ENCODE results near the gene MDFI.

DNA sequence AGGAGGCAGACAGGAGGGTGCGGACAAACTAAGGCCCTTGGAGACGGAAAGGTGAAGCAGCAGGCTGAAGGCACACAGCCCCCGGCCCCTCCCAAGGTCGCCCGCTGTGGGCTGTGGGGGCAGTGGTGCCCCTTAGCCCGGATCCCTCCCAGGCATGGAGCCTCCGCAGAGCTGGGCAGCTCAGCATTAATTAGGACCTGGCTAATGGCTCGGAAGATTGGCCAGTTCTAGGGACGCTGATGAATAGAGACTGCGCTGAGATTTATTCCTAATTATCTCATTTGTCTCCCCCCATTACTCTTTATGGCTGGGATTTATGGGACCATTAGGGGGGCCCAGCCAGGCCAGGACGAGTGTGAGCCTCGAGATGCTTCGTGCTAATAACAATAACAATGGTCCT lies 20.4 kb downstream of the MDFI start:
- TF ChIP-seq RAD21 (IDR thresholded peaks at IDR 0.05; ENCODE audit: low read length) (no peak), EP300 (IDR thresholded peaks at IDR 0.05; ENCODE audit: borderline replicate concordance in 1 of 2, low read depth in 1 of 2, low read length in 1 of 2) (no peak), POLR2AphosphoS5 (IDR thresholded peaks at IDR 0.05; ENCODE audit: low read depth, low read length) (no peak), SIN3A (IDR thresholded peaks at IDR 0.05; ENCODE audit: borderline replicate concordance, low read depth, low read length) (no peak), EZH2phosphoT487 (IDR thresholded peaks at IDR 0.05; ENCODE audit: borderline replicate concordance, low read depth) (no peak), TAF1 (IDR thresholded peaks at IDR 0.05; ENCODE audit: borderline replicate concordance, low read depth, low read length) (no peak), RFX5 (IDR thresholded peaks at IDR 0.05; ENCODE audit: low read length) (no peak)
- TF ChIP-seq, protein P1, sequence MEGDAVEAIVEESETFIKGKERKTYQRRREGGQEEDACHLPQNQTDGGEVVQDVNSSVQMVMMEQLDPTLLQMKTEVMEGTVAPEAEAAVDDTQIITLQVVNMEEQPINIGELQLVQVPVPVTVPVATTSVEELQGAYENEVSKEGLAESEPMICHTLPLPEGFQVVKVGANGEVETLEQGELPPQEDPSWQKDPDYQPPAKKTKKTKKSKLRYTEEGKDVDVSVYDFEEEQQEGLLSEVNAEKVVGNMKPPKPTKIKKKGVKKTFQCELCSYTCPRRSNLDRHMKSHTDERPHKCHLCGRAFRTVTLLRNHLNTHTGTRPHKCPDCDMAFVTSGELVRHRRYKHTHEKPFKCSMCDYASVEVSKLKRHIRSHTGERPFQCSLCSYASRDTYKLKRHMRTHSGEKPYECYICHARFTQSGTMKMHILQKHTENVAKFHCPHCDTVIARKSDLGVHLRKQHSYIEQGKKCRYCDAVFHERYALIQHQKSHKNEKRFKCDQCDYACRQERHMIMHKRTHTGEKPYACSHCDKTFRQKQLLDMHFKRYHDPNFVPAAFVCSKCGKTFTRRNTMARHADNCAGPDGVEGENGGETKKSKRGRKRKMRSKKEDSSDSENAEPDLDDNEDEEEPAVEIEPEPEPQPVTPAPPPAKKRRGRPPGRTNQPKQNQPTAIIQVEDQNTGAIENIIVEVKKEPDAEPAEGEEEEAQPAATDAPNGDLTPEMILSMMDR (IDR thresholded peaks at IDR 0.05): no peak
- TF ChIP-seq, protein P2, sequence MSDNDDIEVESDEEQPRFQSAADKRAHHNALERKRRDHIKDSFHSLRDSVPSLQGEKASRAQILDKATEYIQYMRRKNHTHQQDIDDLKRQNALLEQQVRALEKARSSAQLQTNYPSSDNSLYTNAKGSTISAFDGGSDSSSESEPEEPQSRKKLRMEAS (IDR thresholded peaks at IDR 0.05; ENCODE audit: low read depth): no peak
- TF ChIP-seq, protein P3, sequence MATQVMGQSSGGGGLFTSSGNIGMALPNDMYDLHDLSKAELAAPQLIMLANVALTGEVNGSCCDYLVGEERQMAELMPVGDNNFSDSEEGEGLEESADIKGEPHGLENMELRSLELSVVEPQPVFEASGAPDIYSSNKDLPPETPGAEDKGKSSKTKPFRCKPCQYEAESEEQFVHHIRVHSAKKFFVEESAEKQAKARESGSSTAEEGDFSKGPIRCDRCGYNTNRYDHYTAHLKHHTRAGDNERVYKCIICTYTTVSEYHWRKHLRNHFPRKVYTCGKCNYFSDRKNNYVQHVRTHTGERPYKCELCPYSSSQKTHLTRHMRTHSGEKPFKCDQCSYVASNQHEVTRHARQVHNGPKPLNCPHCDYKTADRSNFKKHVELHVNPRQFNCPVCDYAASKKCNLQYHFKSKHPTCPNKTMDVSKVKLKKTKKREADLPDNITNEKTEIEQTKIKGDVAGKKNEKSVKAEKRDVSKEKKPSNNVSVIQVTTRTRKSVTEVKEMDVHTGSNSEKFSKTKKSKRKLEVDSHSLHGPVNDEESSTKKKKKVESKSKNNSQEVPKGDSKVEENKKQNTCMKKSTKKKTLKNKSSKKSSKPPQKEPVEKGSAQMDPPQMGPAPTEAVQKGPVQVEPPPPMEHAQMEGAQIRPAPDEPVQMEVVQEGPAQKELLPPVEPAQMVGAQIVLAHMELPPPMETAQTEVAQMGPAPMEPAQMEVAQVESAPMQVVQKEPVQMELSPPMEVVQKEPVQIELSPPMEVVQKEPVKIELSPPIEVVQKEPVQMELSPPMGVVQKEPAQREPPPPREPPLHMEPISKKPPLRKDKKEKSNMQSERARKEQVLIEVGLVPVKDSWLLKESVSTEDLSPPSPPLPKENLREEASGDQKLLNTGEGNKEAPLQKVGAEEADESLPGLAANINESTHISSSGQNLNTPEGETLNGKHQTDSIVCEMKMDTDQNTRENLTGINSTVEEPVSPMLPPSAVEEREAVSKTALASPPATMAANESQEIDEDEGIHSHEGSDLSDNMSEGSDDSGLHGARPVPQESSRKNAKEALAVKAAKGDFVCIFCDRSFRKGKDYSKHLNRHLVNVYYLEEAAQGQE (IDR thresholded peaks at IDR 0.05; ENCODE audit: low read depth, low read length): no peak
- TF ChIP-seq, protein P4, sequence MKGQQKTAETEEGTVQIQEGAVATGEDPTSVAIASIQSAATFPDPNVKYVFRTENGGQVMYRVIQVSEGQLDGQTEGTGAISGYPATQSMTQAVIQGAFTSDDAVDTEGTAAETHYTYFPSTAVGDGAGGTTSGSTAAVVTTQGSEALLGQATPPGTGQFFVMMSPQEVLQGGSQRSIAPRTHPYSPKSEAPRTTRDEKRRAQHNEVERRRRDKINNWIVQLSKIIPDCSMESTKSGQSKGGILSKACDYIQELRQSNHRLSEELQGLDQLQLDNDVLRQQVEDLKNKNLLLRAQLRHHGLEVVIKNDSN (IDR thresholded peaks at IDR 0.05; ENCODE audit: borderline replicate concordance, low read depth): no peak

All from SK-N-SH (cell line).